Mesenchymal stem cell (in vitro differentiated cells and primary cell): ENCODE measurements around the gene WDR55.

Source experiments
- DNase-seq: peaks from one replicate; pipeline ENCODE4 v3.0.0-alpha.2; 2013
- H2AFZ ChIP-seq: one replicate; pipeline ENCODE4 v1.6.1; 2013; ENCODE audit warnings: low read depth, mild to moderate bottlenecking, control low read depth, inconsistent platforms, low read length, moderate library complexity
- H2AK5ac ChIP-seq: 2 replicates; pipeline ENCODE4 v1.6.1; 2013; ENCODE audit warnings: low read length, moderate library complexity, mild to moderate bottlenecking, inconsistent platforms; ENCODE audit not compliant: severe bottlenecking
- H2BK120ac ChIP-seq: one replicate; pipeline ENCODE4 v1.6.1; 2013; ENCODE audit warnings: low read depth, mild to moderate bottlenecking, inconsistent platforms, low read length, moderate library complexity
- H2BK12ac ChIP-seq, 2 experiments: one replicate each; pipeline ENCODE4 v1.6.1; 2013; ENCODE audit warnings: inconsistent platforms in 2 of 2, low read length in 2 of 2, mild to moderate bottlenecking in 2 of 2, moderate library complexity in 2 of 2, control low read depth in 1 of 2
- H2BK15ac ChIP-seq: one replicate; pipeline ENCODE4 v1.6.1; 2013; ENCODE audit warnings: mild to moderate bottlenecking, low read depth, inconsistent platforms; ENCODE audit not compliant: poor library complexity, severe bottlenecking
- H2BK5ac ChIP-seq: 2 replicates; pipeline ENCODE4 v1.6.1; 2013; ENCODE audit warnings: low read depth, mild to moderate bottlenecking, low read length, control low read depth, inconsistent platforms; ENCODE audit not compliant: poor library complexity, severe bottlenecking
- H3K14ac ChIP-seq, 2 experiments: one replicate each; pipeline ENCODE4 v1.6.1; 2013; ENCODE audit warnings: inconsistent platforms in 2 of 2, low read length in 2 of 2, control low read depth in 1 of 2, mild to moderate bottlenecking in 1 of 2, moderate library complexity in 1 of 2
- H3K18ac ChIP-seq, 2 experiments: one replicate each; pipeline ENCODE4 v1.6.1; 2013; ENCODE audit warnings: inconsistent platforms in 2 of 2, low read length in 2 of 2, control low read depth in 1 of 2, low read depth in 1 of 2, mild to moderate bottlenecking in 1 of 2
- H3K23ac ChIP-seq, 2 experiments: one replicate each; pipeline ENCODE4 v1.6.1; 2013; ENCODE audit warnings: inconsistent platforms in 2 of 2, low read length in 2 of 2, mild to moderate bottlenecking in 2 of 2, moderate library complexity in 2 of 2, control low read depth in 1 of 2
- H3K27ac ChIP-seq: 2 replicates; pipeline ENCODE4 v1.5.1; 2013; ENCODE audit warnings: mild to moderate bottlenecking, moderate library complexity, low read length, control low read depth, inconsistent platforms; ENCODE audit not compliant: poor library complexity, severe bottlenecking
- H3K27me3 ChIP-seq, 2 experiments: 2 replicates each; pipeline versions ENCODE4 v1.6.1 to v1.7.0; 2013; ENCODE audit warnings: low read length in 2 of 2, mild to moderate bottlenecking in 2 of 2, moderate library complexity in 2 of 2, control low read depth in 1 of 2, inconsistent platforms in 1 of 2; ENCODE audit not compliant: control insufficient read depth in 1 of 2, insufficient read depth in 1 of 2
- H3K36me3 ChIP-seq, 2 experiments: 2 replicates each; pipeline versions ENCODE4 v1.6.1 to v1.7.0; 2013; ENCODE audit warnings: low read length in 2 of 2, control low read depth in 1 of 2, inconsistent platforms in 1 of 2, low read depth in 1 of 2, mild to moderate bottlenecking in 1 of 2; ENCODE audit not compliant: insufficient read depth in 2 of 2, control insufficient read depth in 1 of 2
- H3K4ac ChIP-seq, 2 experiments: one replicate each; pipeline ENCODE4 v1.6.1; 2013; ENCODE audit warnings: inconsistent platforms in 2 of 2, low read length in 2 of 2, mild to moderate bottlenecking in 2 of 2, moderate library complexity in 2 of 2, control low read depth in 1 of 2, low read depth in 1 of 2
- H3K4me1 ChIP-seq: 2 replicates; pipeline ENCODE4 v1.6.1; 2013; ENCODE audit warnings: low read depth, low read length, control low read depth; ENCODE audit not compliant: control insufficient read depth, insufficient read depth
- H3K4me2 ChIP-seq: 2 replicates; pipeline ENCODE4 v1.6.1; 2013; ENCODE audit warnings: low read length, mild to moderate bottlenecking, inconsistent platforms; ENCODE audit not compliant: poor library complexity, severe bottlenecking
- H3K4me3 ChIP-seq, 2 experiments: 2 replicates each; pipeline versions ENCODE4 v1.5.1 to v1.7.0; 2013; ENCODE audit warnings: low read length in 2 of 2, mild to moderate bottlenecking in 2 of 2, control low read depth in 1 of 2, low read depth in 1 of 2; ENCODE audit not compliant: insufficient read depth in 1 of 2
- H3K79me1 ChIP-seq: replicated peaks from 2 replicates; pipeline ENCODE4 v1.6.1; 2013; ENCODE audit warnings: mild to moderate bottlenecking, control low read depth, low read length, inconsistent platforms; ENCODE audit not compliant: poor library complexity, severe bottlenecking
- H3K9ac ChIP-seq: 2 replicates; pipeline ENCODE4 v1.7.0; 2013; ENCODE audit warnings: mild to moderate bottlenecking, low read length, moderate library complexity
- H3K9me3 ChIP-seq: 2 replicates; pipeline ENCODE4 v1.7.0; 2013; ENCODE audit warnings: mild to moderate bottlenecking, low read length; ENCODE audit not compliant: control insufficient read depth
- H4K8ac ChIP-seq: one replicate; pipeline ENCODE4 v1.6.1; 2013; ENCODE audit warnings: inconsistent platforms, mild to moderate bottlenecking, low read length, moderate library complexity
- H4K91ac ChIP-seq: one replicate; pipeline ENCODE4 v1.6.1; 2013; ENCODE audit warnings: mild to moderate bottlenecking, low read length, inconsistent platforms
- WGBS: methylation state at CpG from one replicate; pipeline ENCODE4 v1.1.7; 2013; ENCODE audit warnings: mixed read lengths; 5-methylcytosine and 5-hydroxymethylcytosine counted together

The WDR55 gene

GRCh38 chr5:140627972-140628371, 36.7 kb upstream of the WDR55 start:
- Histone ChIP-seq H3K9me3 (peaks cover 16% of the 10 kb centered on the region), H3K9ac (no peak overlapping the region), H3K18ac (no peak overlapping the region), H3K27ac (no peak overlapping the region), H2BK15ac (no peak overlapping the region), H4K8ac (no peak overlapping the region), H3K4me1 (no peaks in the 10 kb centered on the region), H3K36me3 (peaks cover 0 to 8% of the 10 kb centered on the region in 2 experiments), H2BK120ac (no peak overlapping the region), H2BK12ac (no peak overlapping the region), H3K4me2 (no peak overlapping the region), H2BK5ac (no peak overlapping the region), H3K79me1 (no peaks in the 10 kb centered on the region), H3K14ac (no peak overlapping the region), H2AFZ (no peak overlapping the region), H3K4me3 (no peak overlapping the region), H4K91ac (no peak overlapping the region), H3K23ac (no peak overlapping the region), H2AK5ac (no peak overlapping the region), H3K27me3 (peaks cover 0 to 13% of the 10 kb centered on the region in 2 experiments), H3K4ac (no peak overlapping the region)
- 96% methylated on average over 6 of the region's 6 CpGs for whole genome bisulfite sequencing
- no peak for DNase-seq

GRCh38 chr5:140628711-140629110, 36.0 kb upstream of the WDR55 start:
- Histone ChIP-seq H3K36me3 (peaks cover 0 to 8% of the 10 kb centered on the region in 2 experiments), H3K9me3 (peaks cover 16% of the 10 kb centered on the region), H2AFZ (no peak overlapping the region), H2BK15ac (no peak overlapping the region), H3K79me1 (no peaks in the 10 kb centered on the region), H3K4me3 (no peak overlapping the region), H2AK5ac (no peak overlapping the region), H3K18ac (no peak overlapping the region), H2BK120ac (no peak overlapping the region), H3K14ac (no peak overlapping the region), H3K23ac (no peak overlapping the region), H4K8ac (no peak overlapping the region), H3K4me2 (no peak overlapping the region), H3K9ac (no peak overlapping the region), H3K27me3 (peaks cover 0 to 13% of the 10 kb centered on the region in 2 experiments), H2BK12ac (no peak overlapping the region), H3K4me1 (no peaks in the 10 kb centered on the region), H3K27ac (no peak overlapping the region), H4K91ac (no peak overlapping the region), H3K4ac (no peak overlapping the region), H2BK5ac (no peak overlapping the region)
- WGBS: 71% methylated on average over 1 of the region's 1 CpG
- DNase-seq: no peak

- Histone ChIP-seq H3K4me2 (no peak overlapping the region), H4K91ac (no peak overlapping the region), H3K27ac (no peak overlapping the region), H2BK120ac (no peak overlapping the region), H2AK5ac (no peak overlapping the region), H3K9me3 (peaks cover 16% of the 10 kb centered on the region), H2BK12ac (no peak overlapping the region), H3K36me3 (peaks cover 0 to 8% of the 10 kb centered on the region in 2 experiments), H3K23ac (no peak overlapping the region), H3K4ac (no peak overlapping the region), H3K79me1 (no peaks in the 10 kb centered on the region), H3K9ac (no peak overlapping the region), H3K27me3 (peaks cover 0 to 13% of the 10 kb centered on the region in 2 experiments), H3K14ac (no peak overlapping the region), H3K4me3 (no peak overlapping the region), H3K4me1 (no peaks in the 10 kb centered on the region), H4K8ac (no peak overlapping the region), H3K18ac (no peak overlapping the region), H2BK5ac (no peak overlapping the region), H2AFZ (no peak overlapping the region), H2BK15ac (no peak overlapping the region)
- WGBS: 50% methylated on average over 2 of the region's 2 CpGs
- no peak for DNase-seq
These were observed 34.2 kb upstream of the WDR55 start for GRCh38 chr5:140630292-140631035.

GRCh38 chr5:140631036-140631417, 33.7 kb upstream of the WDR55 start:
- Histone ChIP-seq H2BK12ac (no peak overlapping the region), H2AFZ (no peak overlapping the region), H3K27ac (no peak overlapping the region), H3K9me3 (peaks cover 16% of the 10 kb centered on the region), H3K36me3 (peaks cover 0 to 8% of the 10 kb centered on the region in 2 experiments), H3K14ac (no peak overlapping the region), H3K79me1 (no peaks in the 10 kb centered on the region), H3K4me1 (no peaks in the 10 kb centered on the region), H2BK5ac (no peak overlapping the region), H2AK5ac (no peak overlapping the region), H3K27me3 (peaks cover 0 to 13% of the 10 kb centered on the region in 2 experiments), H2BK120ac (no peak overlapping the region), H3K4ac (no peak overlapping the region), H3K4me3 (no peak overlapping the region), H2BK15ac (no peak overlapping the region), H3K4me2 (no peak overlapping the region), H4K91ac (no peak overlapping the region), H3K23ac (no peak overlapping the region), H3K9ac (no peak overlapping the region), H3K18ac (no peak overlapping the region), H4K8ac (no peak overlapping the region)
- 96% methylated on average over 4 of the region's 4 CpGs for WGBS
- DNase-seq: no peak
